A549 (cell line): ENCODE data around the gene NEGR1. TPM values are rescaled to one million over a fixed set of nuclear protein-coding genes. Genes with fewer than 3 reads are reported as not detected.
"Not testable (repeated sequence)": the region's sequence is repeated elsewhere in the genome, so short reads cannot be mapped to it uniquely, and the experiment has no call there.

ENCODE experiments used
- ATAC-seq, 2 experiments: fragments of 200-7000 bp in 1 of 2; fragments of >200 bp in 1 of 2; cut with Nextera tagmentation in 1 of 2; cut with Tn5 transposase in 1 of 2; 3 replicates each; pipeline versions ENCODE4 v1.8.0 to v1.9.1; 2018 to 2020; ENCODE audit warnings: mild to moderate bottlenecking in 1 of 2, moderate library complexity in 1 of 2
- CTCF ChIA-PET: fragments of 300-600 bp; sonication (Branson Sonifier 250); formaldehyde crosslinking; extraction: SDS; loops from one replicate; lab custom pipeline; 2021; ENCODE audit warnings: antibody characterized with exemption, inconsistent platforms; lab: Yijun Ruan, JAX
- POLR2A ChIA-PET: fragments of 350-600 bp; formaldehyde crosslinking; extraction: SDS; loops from one replicate; lab custom pipeline; 2021; ENCODE audit warnings: antibody characterized with exemption, inconsistent platforms; lab: Yijun Ruan, JAX
- DNase-seq, 2 experiments: peaks; one replicate each; pipeline versions ENCODE4 v3.0.0 to v3.0.0-alpha.2; 2011 to 2016; ENCODE audit warnings: low read depth in 1 of 2, low spot score in 1 of 2
- FAIRE-seq: peaks from 2 replicates; lab custom pipeline; 2011; peaks lifted over from hg19 to GRCh38; lab: Jason Lieb, UNC
- H3K27ac ChIP-seq, 2 experiments: fragments of >200 bp; sonication (Bioruptor Twin); formaldehyde crosslinking; 3 replicates each; pipeline ENCODE4 v1.5.1; 2016 to 2017
- H3K4me1 ChIP-seq: fragments of >200 bp; sonication (Bioruptor Twin); formaldehyde crosslinking; 3 replicates; pipeline ENCODE4 v1.6.1; 2016
- H3K4me2 ChIP-seq: fragments of >200 bp; sonication (Bioruptor Twin); formaldehyde crosslinking; 3 replicates; pipeline ENCODE4 v1.6.1; 2016
- H3K4me3 ChIP-seq: fragments of >200 bp; sonication (Bioruptor Twin); formaldehyde crosslinking; 3 replicates; pipeline ENCODE4 v1.5.1; 2016
- H3K9me3 ChIP-seq: fragments of >200 bp; sonication (Bioruptor Twin); formaldehyde crosslinking; 3 replicates; pipeline ENCODE4 v1.6.1; 2016
- ATOH8 ChIP-seq: fragments of 250-450 bp; sonication (Bioruptor Pico); IDR thresholded peaks from 2 replicates; pipeline ENCODE4 v1.5.0; 2020; ENCODE audit warnings: low read depth, mild to moderate bottlenecking, moderate library complexity
- CHD2 ChIP-seq: fragments of 150-350 bp; IDR thresholded peaks from 2 replicates; pipeline ENCODE4 v1.6.1; 2014; ENCODE audit warnings: low read length; ENCODE audit not compliant: partially characterized antibody
- ELK1 ChIP-seq: fragments of 150-350 bp; IDR thresholded peaks from 2 replicates; pipeline ENCODE4 v1.6.1; 2014; ENCODE audit warnings: low read depth, mild to moderate bottlenecking, low read length
- ESRRA ChIP-seq: fragments of 150-350 bp; IDR thresholded peaks from 2 replicates; pipeline ENCODE4 v1.6.1; 2014; ENCODE audit warnings: mild to moderate bottlenecking, low read length, borderline replicate concordance
- GATA3 ChIP-seq: IDR thresholded peaks from 2 replicates; pipeline ENCODE4 v1.6.1; 2012; ENCODE audit warnings: borderline replicate concordance
- HEYL ChIP-seq: fragments of 250-450 bp; sonication (Bioruptor Pico); IDR thresholded peaks from 2 replicates; pipeline ENCODE4 v1.8.0; 2021; ENCODE audit warnings: mild to moderate bottlenecking, moderate library complexity
- HOXA7 ChIP-seq: fragments of 250-450 bp; sonication (Bioruptor Pico); IDR thresholded peaks from 2 replicates; pipeline ENCODE4 v1.5.0; 2020; ENCODE audit warnings: mild to moderate bottlenecking, moderate library complexity
- HOXB5 ChIP-seq: fragments of 250-450 bp; sonication (Bioruptor Pico); IDR thresholded peaks from 2 replicates; pipeline ENCODE4 v1.5.0; 2020; ENCODE audit warnings: mild to moderate bottlenecking, moderate library complexity
- KDM1A ChIP-seq: fragments of 200-600 bp; sonication (generic); IDR thresholded peaks from 2 replicates; pipeline ENCODE4 v1.6.1; 2016; ENCODE audit warnings: low read depth, mild to moderate bottlenecking
- MAX ChIP-seq: IDR thresholded peaks from 2 replicates; pipeline ENCODE4 v1.6.1; 2012
- MYC ChIP-seq: IDR thresholded peaks from 2 replicates; pipeline ENCODE4 v1.6.1; 2012; ENCODE audit warnings: mild to moderate bottlenecking, inconsistent platforms, low read length, improper control_type of control experiment, borderline replicate concordance
- NFE2L2 ChIP-seq: fragments of 150-350 bp; conservative IDR thresholded peaks from 2 replicates; pipeline ENCODE4 v1.6.1; 2014; ENCODE audit warnings: low read length
- NPAS2 ChIP-seq: fragments of 250-450 bp; sonication (Bioruptor Pico); IDR thresholded peaks from 2 replicates; pipeline ENCODE4 v1.8.0; 2022; ENCODE audit warnings: mild to moderate bottlenecking, moderate library complexity, borderline replicate concordance
- NR3C1 ChIP-seq: fragments of >200 bp; sonication (Bioruptor Twin); formaldehyde crosslinking; IDR thresholded peaks from 3 replicates; pipeline ENCODE4 v1.6.1; 2017
- RARB ChIP-seq: fragments of 250-450 bp; sonication (Bioruptor Pico); IDR thresholded peaks from 2 replicates; pipeline ENCODE4 v1.8.0; 2021; ENCODE audit warnings: mild to moderate bottlenecking, moderate library complexity
- TP53 ChIP-seq: fragments of 250-450 bp; sonication (Bioruptor Pico); IDR thresholded peaks from 2 replicates; pipeline ENCODE4 v1.5.0; 2021; ENCODE audit warnings: mild to moderate bottlenecking, moderate library complexity
- USF2 ChIP-seq: fragments of 450-650 bp; IDR thresholded peaks from 2 replicates; pipeline ENCODE4 v1.6.1; 2014; ENCODE audit warnings: antibody characterized with exemption
- ZNF302 ChIP-seq: fragments of 250-450 bp; sonication (Bioruptor Pico); IDR thresholded peaks from 2 replicates; pipeline ENCODE4 v1.9.0; 2021; ENCODE audit warnings: inconsistent platforms, mild to moderate bottlenecking, moderate library complexity
- WGBS: methylation state at CpG from one replicate; pipeline ENCODE4 v1.1.6; 2017; ENCODE audit errors: missing lambda C conversion rate; 5-methylcytosine and 5-hydroxymethylcytosine counted together
- polyA plus RNA-seq, 4 experiments: library from polyadenylated mRNA; depleted of rRNA in 3 of 4; stranded (reverse); fragments of >200 nt; fragmentation: RNase III in 1 of 4; extraction: RNeasy Plus Mini Kit Qiagen cat#74134 plus additional on column Dnase treatment in 1 of 4; gene quantifications; 2 replicates in 3 of 4; 3 replicates in 1 of 4; pipeline ENCODE4 v1.2.3, GENCODE V29; 2011 to 2017

Gene NEGR1
- polyA plus RNA-seq, 2 of the 4 experiments (the other 2 are of a cell fraction) = not detected

- TF ChIP-seq ATOH8 (CRISPR knock-in tag) (no peak), NFE2L2 (no peak), NPAS2 (CRISPR knock-in tag) (no peak), MAX (no peak), GATA3 (no peak)
These were observed 40.9 kb downstream of the NEGR1 start (continued) for GRCh38 chr1:72241397-72241796.

- H3K4me2 ChIP-seq, FAIRE-seq, H3K9me3 ChIP-seq, H3K4me3 ChIP-seq, ATAC-seq, CTCF ChIA-PET, DNase-seq, H3K27ac ChIP-seq, POLR2A ChIA-PET, H3K4me1 ChIP-seq: not testable (repeated sequence)
These were observed 46.4 kb downstream of the NEGR1 start for GRCh38 chr1:72235931-72236330.

DNA sequence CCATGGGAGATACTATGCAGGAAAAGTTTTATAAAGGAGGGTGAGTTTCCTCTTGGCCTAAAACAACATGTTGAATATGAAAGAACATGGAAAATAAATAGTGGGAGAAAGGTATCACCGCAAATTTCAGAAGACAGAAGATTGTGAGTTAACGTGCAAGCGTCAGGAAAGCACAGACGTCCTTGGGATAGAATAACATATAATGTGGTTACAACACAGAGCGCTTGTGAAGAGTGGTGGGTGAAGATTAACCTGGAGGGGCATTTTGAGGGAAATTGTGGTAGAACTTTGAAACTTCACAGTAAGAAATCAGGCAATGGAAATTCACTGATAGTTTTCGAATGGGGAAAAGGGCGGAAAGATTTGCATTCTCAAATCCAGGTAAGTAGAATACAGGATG is 47.3 kb downstream of the NEGR1 start:
- ChIA-PET CTCF (no interaction called here), POLR2A (no interaction called here)
- TF ChIP-seq NFE2L2 (no peak), HOXA7 (CRISPR knock-in tag) (no peak), CHD2 (no peak), RARB (CRISPR knock-in tag) (no peak), HEYL (CRISPR knock-in tag) (no peak)
- H3K9me3 ChIP-seq = no peaks in the 10 kb centered on the region
- 69% methylated on average over 7 of the region's 7 CpGs for WGBS
- H3K27ac ChIP-seq = no peak overlapping the region
- ATAC-seq (no peak), DNase-seq (no peak), FAIRE-seq (no peak)
- no peaks in the 10 kb centered on the region for H3K4me1 ChIP-seq
- H3K4me2 ChIP-seq = no peak overlapping the region
- H3K4me3 ChIP-seq = no peak overlapping the region

DNA sequence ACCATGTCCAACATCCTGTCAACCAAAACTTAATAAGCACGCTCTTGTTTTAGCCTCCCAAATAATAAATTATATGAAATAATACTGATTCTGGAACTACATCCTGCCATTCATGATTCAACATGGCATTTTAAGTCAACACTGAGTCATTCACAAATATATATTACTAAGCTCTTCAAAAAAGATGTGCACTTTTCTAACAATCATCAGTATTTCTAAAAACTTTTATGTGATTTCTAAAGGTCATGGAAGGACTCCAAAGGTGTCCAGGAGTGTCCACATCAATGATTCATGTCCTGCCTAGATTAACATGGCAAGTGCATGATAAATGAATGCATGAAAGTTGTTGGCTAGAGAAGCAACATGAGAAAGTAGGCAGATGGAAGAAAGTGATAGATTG is 51.6 kb downstream of the NEGR1 start:
- ChIA-PET POLR2A (no interaction called here), CTCF (no interaction called here)
- WGBS = 0% methylated on average over 1 of the region's 1 CpG
- no peak for DNase-seq
- no peak overlapping the region for H3K4me2 ChIP-seq
- H3K9me3 ChIP-seq = no peaks in the 10 kb centered on the region
- H3K27ac ChIP-seq = no peak overlapping the region
- no peaks in the 10 kb centered on the region for H3K4me1 ChIP-seq
- TF ChIP-seq HOXB5 (CRISPR knock-in tag) (no peak), HEYL (CRISPR knock-in tag) (no peak), ZNF302 (CRISPR knock-in tag) (no peak), TP53 (no peak), ELK1 (no peak), CHD2 (no peak), USF2 (no peak), RARB (CRISPR knock-in tag) (no peak), MYC (no peak), ESRRA (no peak), NR3C1 (no peak), NFE2L2 (no peak), KDM1A (no peak)
- FAIRE-seq = no peak
- no peak overlapping the region for H3K4me3 ChIP-seq
- ATAC-seq = no peak
